Measurements from ENCODE around the gene XPNPEP1.

Gene XPNPEP1

GRCh38 chr10:109862041-109862440 lies 61.3 kb downstream of the XPNPEP1 start:
- Histone ChIP-seq H3K4me1 (ENCODE audit: control insufficient read depth, insufficient read depth, low read length, unreplicated experiment) (no peaks in the 10 kb centered on the region), H2AFZ (ENCODE audit: low read length, unreplicated experiment) (no peak overlapping the region), H3K27me3 (ENCODE audit: insufficient read depth, low read length) (no peaks in the 10 kb centered on the region), H3K4me3 (ENCODE audit: low read depth, low read length) (no peak overlapping the region), H3K79me2 (ENCODE audit: control insufficient read depth, insufficient read depth, low read length, unreplicated experiment) (no peaks in the 10 kb centered on the region), H3K27ac (ENCODE audit: low read depth, low read length) (no peak overlapping the region), H3K36me3 (ENCODE audit: insufficient read depth, low read length) (peaks cover 26% of the 10 kb centered on the region)

DNA sequence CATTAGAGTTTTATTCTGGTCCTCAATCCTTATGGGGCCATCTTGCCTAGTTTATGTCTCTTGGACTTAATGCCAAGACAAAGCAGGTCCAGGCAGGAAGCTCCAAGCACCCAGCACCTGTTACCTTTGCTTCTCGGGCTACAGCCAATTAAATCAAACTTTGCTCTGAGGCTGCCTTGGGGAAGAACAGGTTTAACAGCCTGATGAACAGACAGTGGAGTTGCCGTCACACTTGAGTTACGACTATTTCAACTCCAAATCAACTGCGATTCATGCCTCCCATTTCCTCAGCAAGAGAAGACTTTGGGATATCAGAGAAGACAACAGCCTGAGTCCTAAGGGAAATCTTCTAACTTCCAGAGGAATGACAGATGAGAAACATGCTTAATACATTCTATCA lies 62.2 kb downstream of the XPNPEP1 start:
- no peak overlapping the region for H3K27ac ChIP-seq (ENCODE audit: low read depth, low read length)
- no peak overlapping the region for H3K4me3 ChIP-seq (ENCODE audit: low read depth, low read length)
- H3K36me3 ChIP-seq (ENCODE audit: insufficient read depth, low read length): peaks cover 22% of the 10 kb centered on the region
- H3K27me3 ChIP-seq (ENCODE audit: insufficient read depth, low read length): no peaks in the 10 kb centered on the region
- no peaks in the 10 kb centered on the region for H3K79me2 ChIP-seq (ENCODE audit: control insufficient read depth, insufficient read depth, low read length, unreplicated experiment)
- no peak overlapping the region for H2AFZ ChIP-seq (ENCODE audit: low read length, unreplicated experiment)
- no peaks in the 10 kb centered on the region for H3K4me1 ChIP-seq (ENCODE audit: control insufficient read depth, insufficient read depth, low read length, unreplicated experiment)

DNA sequence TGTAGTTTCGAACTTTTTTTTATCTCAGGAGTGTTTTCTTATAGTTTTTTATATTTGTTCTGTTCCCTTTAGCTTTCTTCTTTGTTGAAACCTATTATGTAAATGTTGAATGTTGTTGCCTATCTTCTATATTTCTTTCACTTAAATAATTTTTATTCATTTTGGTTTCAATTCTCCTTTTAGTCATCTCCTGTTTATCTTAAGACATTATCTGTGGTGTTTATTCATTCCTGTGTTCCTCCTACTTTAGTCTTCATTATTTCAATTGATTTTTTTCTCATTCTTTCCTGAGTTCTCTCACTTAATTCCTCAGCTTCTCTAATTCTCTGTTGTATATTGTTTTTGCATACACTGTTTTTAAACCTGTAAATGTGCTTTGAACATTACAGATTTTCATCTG lies 64.1 kb downstream of the XPNPEP1 start:
- H3K79me2 ChIP-seq (ENCODE audit: control insufficient read depth, insufficient read depth, low read length, unreplicated experiment): no peaks in the 10 kb centered on the region
- no peaks in the 10 kb centered on the region for H3K4me1 ChIP-seq (ENCODE audit: control insufficient read depth, insufficient read depth, low read length, unreplicated experiment)
- peaks cover 10% of the 10 kb centered on the region for H3K36me3 ChIP-seq (ENCODE audit: insufficient read depth, low read length)
- H3K27me3 ChIP-seq (ENCODE audit: insufficient read depth, low read length): no peaks in the 10 kb centered on the region
- H3K27ac ChIP-seq (ENCODE audit: low read depth, low read length): no peak overlapping the region
- H3K4me3 ChIP-seq (ENCODE audit: low read depth, low read length): no peak overlapping the region
- no peak overlapping the region for H2AFZ ChIP-seq (ENCODE audit: low read length, unreplicated experiment)

DNA sequence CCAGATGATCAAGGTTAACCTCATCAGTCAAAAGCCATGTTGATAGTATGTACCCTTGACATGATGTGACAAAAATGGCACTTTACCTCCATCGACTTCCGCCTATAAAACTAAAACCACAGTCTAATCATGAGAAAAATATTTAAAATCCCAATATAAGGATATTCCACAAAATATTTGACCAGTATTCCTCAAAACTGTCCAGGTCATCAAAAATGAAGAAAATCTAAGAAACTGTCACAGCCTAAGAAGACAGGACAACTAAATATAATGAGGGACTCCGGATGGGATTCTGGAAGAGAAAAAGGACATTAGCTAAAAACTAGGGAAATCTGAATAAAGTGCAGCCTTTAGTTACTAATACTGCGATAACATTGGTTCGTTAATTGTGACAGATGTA lies 67.6 kb downstream of the XPNPEP1 start:
- peaks cover 3% of the 10 kb centered on the region; the same call in 1 of the 2 replicates for H3K27me3 ChIP-seq (ENCODE audit: insufficient read depth, low read length)
- H3K4me3 ChIP-seq (ENCODE audit: low read depth, low read length): no peak overlapping the region
- no peak overlapping the region for H2AFZ ChIP-seq (ENCODE audit: low read length, unreplicated experiment)
- H3K36me3 ChIP-seq (ENCODE audit: insufficient read depth, low read length): no peaks in the 10 kb centered on the region
- no peaks in the 10 kb centered on the region for H3K4me1 ChIP-seq (ENCODE audit: control insufficient read depth, insufficient read depth, low read length, unreplicated experiment)
- H3K27ac ChIP-seq (ENCODE audit: low read depth, low read length): no peak overlapping the region
- no peaks in the 10 kb centered on the region for H3K79me2 ChIP-seq (ENCODE audit: control insufficient read depth, insufficient read depth, low read length, unreplicated experiment)

GRCh38 chr10:109853921-109854320 lies 69.4 kb downstream of the XPNPEP1 start:
- H2AFZ ChIP-seq (ENCODE audit: low read length, unreplicated experiment): no peak overlapping the region
- no peak overlapping the region for H3K27ac ChIP-seq (ENCODE audit: low read depth, low read length)
- H3K4me1 ChIP-seq (ENCODE audit: control insufficient read depth, insufficient read depth, low read length, unreplicated experiment): no peaks in the 10 kb centered on the region
- H3K27me3 ChIP-seq (ENCODE audit: insufficient read depth, low read length): peaks cover 5% of the 10 kb centered on the region; the same call in 1 of the 2 replicates
- no peak overlapping the region for H3K4me3 ChIP-seq (ENCODE audit: low read depth, low read length)
- no peaks in the 10 kb centered on the region for H3K79me2 ChIP-seq (ENCODE audit: control insufficient read depth, insufficient read depth, low read length, unreplicated experiment)
- H3K36me3 ChIP-seq (ENCODE audit: insufficient read depth, low read length): no peaks in the 10 kb centered on the region

GRCh38 chr10:109852475-109853037 lies 70.8 kb downstream of the XPNPEP1 start:
- H3K4me1 ChIP-seq (ENCODE audit: control insufficient read depth, insufficient read depth, low read length, unreplicated experiment): no peaks in the 10 kb centered on the region
- H3K27me3 ChIP-seq (ENCODE audit: insufficient read depth, low read length): peaks cover 5% of the 10 kb centered on the region; the same call in 1 of the 2 replicates
- H3K4me3 ChIP-seq (ENCODE audit: low read depth, low read length): no peak overlapping the region
- no peaks in the 10 kb centered on the region for H3K79me2 ChIP-seq (ENCODE audit: control insufficient read depth, insufficient read depth, low read length, unreplicated experiment)
- H2AFZ ChIP-seq (ENCODE audit: low read length, unreplicated experiment): no peak overlapping the region
- no peak overlapping the region for H3K27ac ChIP-seq (ENCODE audit: low read depth, low read length)
- H3K36me3 ChIP-seq (ENCODE audit: insufficient read depth, low read length): no peaks in the 10 kb centered on the region

GRCh38 chr10:109851616-109852474 lies 71.5 kb downstream of the XPNPEP1 start:
- no peak overlapping the region for H3K27ac ChIP-seq (ENCODE audit: low read depth, low read length)
- no peaks in the 10 kb centered on the region for H3K36me3 ChIP-seq (ENCODE audit: insufficient read depth, low read length)
- H2AFZ ChIP-seq (ENCODE audit: low read length, unreplicated experiment): no peak overlapping the region
- peaks cover 5% of the 10 kb centered on the region; the same call in 1 of the 2 replicates for H3K27me3 ChIP-seq (ENCODE audit: insufficient read depth, low read length)
- no peaks in the 10 kb centered on the region for H3K79me2 ChIP-seq (ENCODE audit: control insufficient read depth, insufficient read depth, low read length, unreplicated experiment)
- H3K4me1 ChIP-seq (ENCODE audit: control insufficient read depth, insufficient read depth, low read length, unreplicated experiment): no peaks in the 10 kb centered on the region
- no peak overlapping the region for H3K4me3 ChIP-seq (ENCODE audit: low read depth, low read length)

DNA sequence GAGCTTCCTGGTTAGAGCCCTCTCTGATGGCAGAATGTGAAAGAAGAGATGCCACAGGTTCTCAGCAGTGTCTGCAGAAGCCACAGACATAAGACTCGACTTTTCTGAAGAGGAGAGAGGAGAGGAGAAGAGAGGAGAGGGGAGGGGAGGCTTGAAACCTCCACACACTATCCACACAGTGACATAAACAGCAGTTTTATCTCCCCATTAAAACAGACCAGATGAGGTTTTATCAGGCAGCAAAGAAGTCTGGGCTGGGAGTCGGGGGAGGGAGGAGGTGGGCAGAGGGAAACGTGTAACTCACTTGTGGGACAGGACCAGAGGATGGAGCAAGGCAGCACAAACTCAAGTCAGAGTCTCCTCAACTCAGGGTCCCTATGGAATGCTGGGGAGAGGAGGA lies 76.5 kb downstream of the XPNPEP1 start:
- Histone ChIP-seq H3K4me3 (ENCODE audit: low read depth, low read length) (no peak overlapping the region), H3K79me2 (ENCODE audit: control insufficient read depth, insufficient read depth, low read length, unreplicated experiment) (no peaks in the 10 kb centered on the region), H3K27ac (ENCODE audit: low read depth, low read length) (no peak overlapping the region)

GRCh38 chr10:109845308-109845707 lies 78.0 kb downstream of the XPNPEP1 start:
- no peaks in the 10 kb centered on the region for H3K36me3 ChIP-seq (ENCODE audit: insufficient read depth, low read length)
- peaks cover 40% of the 10 kb centered on the region for H3K27me3 ChIP-seq (ENCODE audit: insufficient read depth, low read length)
- no peaks in the 10 kb centered on the region for H3K79me2 ChIP-seq (ENCODE audit: control insufficient read depth, insufficient read depth, low read length, unreplicated experiment)
- no peak overlapping the region for H2AFZ ChIP-seq (ENCODE audit: low read length, unreplicated experiment)
- no peaks in the 10 kb centered on the region for H3K4me1 ChIP-seq (ENCODE audit: control insufficient read depth, insufficient read depth, low read length, unreplicated experiment)
- no peak overlapping the region for H3K27ac ChIP-seq (ENCODE audit: low read depth, low read length)
- no peak overlapping the region for H3K4me3 ChIP-seq (ENCODE audit: low read depth, low read length)

More for the DNA sequence above, 76.5 kb downstream of the XPNPEP1 start:
- H2AFZ ChIP-seq (ENCODE audit: low read length, unreplicated experiment): no peak overlapping the region
- peaks cover 43% of the 10 kb centered on the region for H3K27me3 ChIP-seq (ENCODE audit: insufficient read depth, low read length)
- no peaks in the 10 kb centered on the region for H3K36me3 ChIP-seq (ENCODE audit: insufficient read depth, low read length)
- no peaks in the 10 kb centered on the region for H3K4me1 ChIP-seq (ENCODE audit: control insufficient read depth, insufficient read depth, low read length, unreplicated experiment)

DNA sequence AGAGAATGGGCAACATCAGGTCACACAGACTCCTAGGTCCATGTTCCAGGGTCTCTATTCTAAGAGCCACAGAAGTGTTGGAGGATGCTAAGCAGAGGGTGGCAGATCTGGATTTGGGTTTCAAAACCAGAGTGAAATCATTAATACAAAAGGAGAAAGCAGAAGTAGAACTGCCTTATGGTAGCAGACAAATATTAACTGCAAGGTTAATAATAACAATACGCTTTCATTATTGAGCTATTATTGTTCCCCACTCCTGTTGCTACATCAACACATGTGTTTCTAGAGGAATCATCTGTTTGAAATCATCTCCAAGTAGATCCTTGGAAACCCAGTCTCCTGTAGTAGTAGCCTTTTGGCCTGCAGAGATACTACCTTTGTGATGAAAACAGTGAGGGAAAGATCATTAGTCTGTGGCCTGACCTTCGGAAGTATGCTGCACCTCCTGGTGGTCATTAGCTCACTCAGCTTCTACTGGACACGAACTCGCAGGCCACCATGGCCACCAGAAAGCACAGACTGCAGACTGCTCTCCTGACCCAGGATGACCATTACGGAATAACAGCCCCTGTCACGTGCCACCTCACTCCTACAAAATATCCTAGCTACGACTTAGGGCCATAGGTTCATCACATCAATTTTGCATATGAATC lies 84.6 kb downstream of the XPNPEP1 start:
- H2AFZ ChIP-seq (ENCODE audit: low read length, unreplicated experiment): no peak overlapping the region
- no peak overlapping the region for H3K4me3 ChIP-seq (ENCODE audit: low read depth, low read length)
- no peaks in the 10 kb centered on the region for H3K4me1 ChIP-seq (ENCODE audit: control insufficient read depth, insufficient read depth, low read length, unreplicated experiment)
- H3K27ac ChIP-seq (ENCODE audit: low read depth, low read length): no peak overlapping the region
- no peaks in the 10 kb centered on the region for H3K36me3 ChIP-seq (ENCODE audit: insufficient read depth, low read length)
- peaks cover 27% of the 10 kb centered on the region for H3K27me3 ChIP-seq (ENCODE audit: insufficient read depth, low read length)
- H3K79me2 ChIP-seq (ENCODE audit: control insufficient read depth, insufficient read depth, low read length, unreplicated experiment): no peaks in the 10 kb centered on the region

All from ACC112 (cell line).